Measurements from ENCODE around the gene MEF2D. TPM values are rescaled to one million over a fixed set of nuclear protein-coding genes. Genes with fewer than 3 reads are reported as not detected.

MEF2D gene
- total RNA-seq, 1 donor from 2014 or later, result 3.8 TPM

DNA sequence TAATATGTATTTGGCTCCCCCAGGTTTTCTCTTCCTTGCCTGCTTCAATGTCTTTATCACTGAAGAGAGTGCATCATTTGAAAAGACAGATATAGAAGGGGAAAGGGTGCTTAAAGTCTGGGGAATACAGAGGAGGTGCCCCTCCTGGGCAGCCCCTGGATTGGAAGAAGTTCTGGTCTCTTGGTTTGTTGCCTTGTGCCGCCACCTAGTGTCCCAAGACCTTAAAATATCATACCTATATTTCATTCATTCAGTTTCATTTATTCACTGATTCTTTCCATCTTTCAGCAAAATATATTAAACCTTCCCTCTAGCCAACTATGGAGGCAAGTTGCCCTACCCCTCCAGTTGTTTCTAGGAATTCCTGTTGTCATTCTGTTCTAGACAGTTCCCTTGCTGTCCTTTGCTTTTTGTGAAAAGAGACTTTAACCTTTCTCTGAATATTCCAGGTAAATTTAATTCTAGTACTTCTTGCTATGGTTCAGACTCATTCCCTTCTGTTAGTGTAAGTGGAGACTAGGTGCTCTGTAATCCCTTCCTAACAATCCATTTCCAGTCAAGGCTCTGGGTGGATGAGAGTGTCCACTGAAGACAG lies 56.1 kb downstream of the MEF2D start:
- no peak for DNase-seq (ENCODE audit: low read depth, low spot score)

DNA sequence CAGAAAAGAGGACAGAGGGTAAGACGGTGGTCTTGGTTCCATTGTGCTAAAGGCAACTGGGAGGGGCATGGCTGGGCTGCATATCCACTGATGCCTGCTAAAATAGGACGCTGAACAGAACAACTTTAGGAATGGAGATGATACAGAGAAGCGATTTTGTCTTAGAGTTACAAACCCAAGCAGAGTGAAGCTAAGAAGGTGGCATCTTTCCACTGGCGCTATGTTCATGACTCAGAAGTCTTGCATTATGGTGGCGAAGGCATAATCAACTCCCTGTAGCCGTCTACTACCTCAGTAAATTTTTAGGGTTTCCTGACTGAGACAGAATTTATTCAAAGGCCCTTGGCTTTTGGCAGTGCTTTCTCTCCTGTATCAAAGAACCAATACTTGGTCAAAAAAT lies 57.3 kb downstream of the MEF2D start:
- DNase-seq (ENCODE audit: low read depth, low spot score), result no peak

DNA sequence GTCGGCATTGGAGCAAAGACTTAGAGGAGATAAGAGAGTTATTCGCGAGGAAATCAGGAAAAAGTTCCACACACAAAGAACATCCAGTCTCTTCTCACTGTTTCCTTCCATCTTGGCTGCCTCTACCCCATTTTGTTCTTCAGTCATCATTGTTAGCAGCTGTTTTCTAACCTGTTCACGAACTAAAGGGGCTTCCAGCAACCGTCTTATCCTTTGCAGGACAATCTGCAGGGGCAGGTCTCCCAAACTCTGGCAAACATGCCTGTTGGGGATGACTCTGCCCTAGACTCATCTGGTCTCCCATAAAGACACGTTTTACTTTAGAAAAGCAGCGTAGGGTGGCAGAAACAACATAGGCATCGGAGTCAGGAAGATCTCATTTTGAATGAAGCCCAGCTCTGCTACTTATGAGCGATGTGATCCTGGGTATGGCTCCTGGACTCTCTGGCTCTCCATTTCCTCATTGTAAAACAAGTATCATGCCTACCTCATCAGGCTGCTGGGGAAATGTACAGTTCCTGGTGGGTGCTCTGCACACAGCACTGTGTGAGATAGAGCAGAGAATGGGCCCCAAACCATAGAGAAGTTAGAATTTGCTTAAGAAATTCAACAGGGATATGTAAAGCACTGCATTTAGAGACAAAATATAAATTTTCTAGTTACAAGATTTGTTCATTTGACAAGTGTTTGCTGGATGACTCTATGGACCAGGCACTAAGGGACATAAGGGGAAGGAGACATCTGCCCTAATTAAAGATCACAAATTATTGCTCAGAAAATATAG lies 59.7 kb downstream of the MEF2D start:
- no peak for DNase-seq (ENCODE audit: low read depth, low spot score)

DNA sequence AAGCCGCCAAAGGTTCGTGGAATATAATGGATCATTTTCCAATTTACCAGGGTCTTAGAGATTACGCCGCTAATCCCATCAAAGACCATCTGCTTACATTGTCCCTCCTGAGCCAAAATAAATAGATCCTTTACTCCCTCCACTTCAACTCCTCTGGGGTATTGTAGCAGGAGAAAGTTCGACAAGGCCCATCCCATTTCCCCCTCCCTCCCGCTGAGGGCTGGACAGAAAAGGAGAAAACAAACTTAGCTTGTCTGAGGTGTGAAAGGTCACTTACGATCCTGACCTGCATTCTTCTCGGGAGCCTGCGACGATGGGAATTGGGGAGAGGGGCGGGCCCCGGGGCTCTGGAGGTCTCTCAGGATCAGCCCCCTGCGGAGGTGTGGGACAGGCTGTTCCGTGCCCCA lies 60.8 kb downstream of the MEF2D start:
- no peak for DNase-seq (ENCODE audit: low read depth, low spot score)

DNA sequence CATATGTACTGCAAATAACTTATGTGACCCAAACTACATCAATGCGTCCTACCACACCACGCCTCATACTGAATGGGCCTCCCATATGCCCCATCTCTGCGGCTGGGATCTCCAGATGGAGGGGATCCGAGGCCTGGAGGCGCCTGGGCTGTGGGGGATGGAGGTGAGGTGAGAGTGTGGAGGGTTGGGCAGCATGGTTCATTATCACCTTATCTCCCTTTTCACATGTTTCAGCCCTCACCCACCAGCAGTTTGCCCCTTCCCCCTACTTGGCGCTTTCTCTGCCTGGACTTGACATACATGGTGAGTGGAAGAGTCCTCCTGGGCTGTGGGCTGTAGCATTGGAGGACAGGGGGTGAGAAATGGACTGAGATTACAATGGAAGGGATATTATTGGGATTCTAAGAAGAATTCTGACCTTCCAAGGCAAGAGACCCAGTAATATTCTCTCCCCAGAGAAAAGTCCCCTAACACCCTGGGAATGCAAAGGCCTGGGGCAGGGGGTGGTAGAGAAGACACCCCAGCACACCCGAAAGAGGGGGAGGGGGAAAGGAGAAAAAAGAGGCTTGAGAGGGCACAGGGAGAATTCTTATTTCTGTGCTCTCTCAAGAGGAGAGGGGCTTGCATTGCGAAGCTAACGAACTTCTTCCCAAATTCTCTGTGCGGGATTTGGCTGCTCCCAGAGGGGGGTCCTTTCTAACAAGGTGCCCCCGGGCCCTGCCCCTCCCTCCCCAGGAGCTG lies 61.4 kb downstream of the MEF2D start:
- DNase-seq (ENCODE audit: low read depth, low spot score), result no peak

DNA sequence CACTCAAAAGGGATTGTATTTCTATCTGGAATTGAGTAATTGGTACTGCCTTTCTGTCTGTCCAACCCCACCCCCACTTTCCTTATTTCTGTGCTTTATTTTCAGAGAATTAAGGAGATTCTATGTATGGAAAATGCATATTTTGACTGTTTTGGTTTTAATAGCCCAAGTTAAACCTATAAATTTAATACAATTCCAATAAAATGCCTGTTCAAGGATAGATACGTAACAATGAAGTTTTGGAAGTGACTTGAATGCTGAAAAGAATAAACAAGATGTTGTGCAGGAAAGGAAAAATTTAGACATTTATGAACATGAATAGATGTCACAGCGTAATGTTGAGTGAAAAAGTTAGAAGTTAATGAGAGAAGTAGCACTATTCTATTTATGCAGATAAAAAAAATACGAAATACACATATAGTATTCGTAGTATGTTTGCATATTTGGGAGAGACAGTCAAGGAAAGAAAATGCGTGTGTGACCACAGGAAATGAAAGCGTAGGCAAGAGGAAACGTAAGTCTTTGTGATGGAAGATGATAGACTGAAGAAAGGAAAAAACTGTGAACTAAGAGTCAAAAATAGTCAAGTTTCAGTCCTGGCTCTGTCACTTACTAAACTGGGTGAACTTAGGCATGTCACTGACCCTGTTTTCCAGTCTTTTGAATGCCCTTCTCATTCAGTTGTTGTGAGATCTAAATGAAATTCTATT lies 62.1 kb downstream of the MEF2D start:
- no peak for DNase-seq (ENCODE audit: low read depth, low spot score)

GRCh38 chr1:156437037-156437867 lies 63.3 kb downstream of the MEF2D start:
- DNase-seq (ENCODE audit: low read depth, low spot score), result no peak

DNA sequence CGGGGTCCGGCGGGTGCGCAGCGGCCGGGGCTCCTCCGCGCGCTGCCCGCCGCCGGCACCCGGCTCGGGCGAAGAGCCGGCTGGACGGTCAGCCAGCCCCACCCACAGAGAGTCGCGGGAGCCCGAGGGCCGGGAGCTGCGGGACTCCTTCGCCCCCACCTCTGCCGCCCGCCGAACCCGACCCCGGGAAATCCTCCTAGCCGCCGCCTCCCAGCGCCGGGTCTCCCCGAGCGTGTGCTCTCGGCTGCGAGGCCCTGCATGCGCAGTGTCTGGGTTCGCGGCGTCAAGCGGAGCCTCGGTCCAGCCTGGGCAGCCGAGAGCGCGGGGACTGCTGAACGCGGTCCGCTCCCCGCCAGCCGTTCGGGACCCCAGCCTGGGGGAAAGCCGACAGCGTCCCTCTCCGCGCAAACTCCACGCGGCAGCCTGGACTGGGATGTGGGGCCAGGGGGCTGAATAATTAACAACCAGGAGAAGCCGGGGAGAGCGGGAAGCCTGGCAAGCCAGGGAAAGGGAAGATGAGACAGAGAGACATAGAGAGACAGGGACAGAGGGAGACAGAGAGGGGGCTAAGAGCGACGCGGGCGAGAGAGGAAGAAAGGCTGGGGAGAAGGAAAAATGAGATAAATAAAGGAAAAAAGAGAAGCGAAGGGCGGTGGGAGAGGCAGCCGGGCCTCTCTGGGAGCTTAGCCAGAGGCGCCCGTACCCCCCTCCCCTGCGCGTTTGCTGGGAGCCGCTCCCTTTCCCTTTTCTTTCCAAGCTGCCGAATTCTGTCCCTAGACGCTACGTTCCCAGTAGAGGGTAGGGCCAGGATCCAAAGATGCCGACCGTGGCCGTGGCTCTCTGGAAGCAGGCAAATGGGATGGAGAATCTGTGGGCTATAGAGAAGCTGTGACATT lies 64.2 kb downstream of the MEF2D start:
- no peak for DNase-seq (ENCODE audit: low read depth, low spot score)

DNA sequence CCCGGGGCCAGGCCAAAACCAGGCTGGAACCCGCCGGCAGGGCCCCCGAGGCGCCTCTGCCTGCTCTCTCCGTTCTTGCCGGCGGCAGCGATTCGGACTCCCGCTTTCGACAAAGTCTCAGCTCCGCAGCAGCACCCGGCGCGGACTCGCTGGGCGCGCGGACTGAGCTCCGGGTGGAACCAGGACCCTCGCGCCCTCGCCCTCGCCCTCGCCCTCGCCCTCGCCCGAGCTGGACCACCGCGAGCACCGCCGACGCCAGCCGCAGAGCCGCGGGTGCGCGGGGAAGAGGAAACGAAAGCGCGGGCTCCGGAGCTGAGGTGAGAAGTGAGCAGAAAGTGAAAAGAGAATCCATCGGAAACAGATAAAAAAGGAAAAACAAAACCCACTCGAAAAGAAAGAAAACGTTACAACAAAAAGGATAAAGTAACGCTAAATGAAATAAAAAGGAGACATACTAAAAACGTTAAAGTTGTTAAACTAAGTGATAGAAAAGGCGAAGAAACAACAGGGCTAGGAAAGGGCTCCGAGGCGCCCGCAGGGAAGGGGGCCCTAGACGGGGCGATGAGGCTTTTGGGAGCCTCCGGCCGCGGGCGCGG lies 64.9 kb downstream of the MEF2D start:
- DNase-seq (ENCODE audit: low read depth, low spot score), result no peak

- no peak for DNase-seq (ENCODE audit: low read depth, low spot score)
These were observed 65.5 kb downstream of the MEF2D start for GRCh38 chr1:156434989-156435544.

DNA sequence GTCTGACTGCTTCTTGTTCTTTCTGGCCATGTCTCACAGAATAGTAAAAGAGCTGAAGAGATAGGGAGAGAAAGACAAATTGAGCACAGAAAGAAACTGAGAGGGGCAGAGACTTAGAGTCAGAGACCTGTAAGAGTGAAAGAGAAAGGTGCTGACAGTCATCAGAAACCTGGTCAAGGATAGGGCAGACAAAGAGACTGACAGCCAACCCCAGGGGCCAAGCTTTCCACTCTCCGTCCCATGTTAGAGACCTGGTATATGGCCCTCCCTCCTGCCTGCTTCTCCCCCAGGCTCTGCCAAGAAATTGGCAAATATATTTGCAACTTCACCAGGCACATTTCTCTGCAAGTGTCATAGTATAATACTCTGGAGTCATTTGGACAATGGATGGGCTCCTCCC lies 67.0 kb downstream of the MEF2D start:
- no peak for DNase-seq (ENCODE audit: low read depth, low spot score)

DNA sequence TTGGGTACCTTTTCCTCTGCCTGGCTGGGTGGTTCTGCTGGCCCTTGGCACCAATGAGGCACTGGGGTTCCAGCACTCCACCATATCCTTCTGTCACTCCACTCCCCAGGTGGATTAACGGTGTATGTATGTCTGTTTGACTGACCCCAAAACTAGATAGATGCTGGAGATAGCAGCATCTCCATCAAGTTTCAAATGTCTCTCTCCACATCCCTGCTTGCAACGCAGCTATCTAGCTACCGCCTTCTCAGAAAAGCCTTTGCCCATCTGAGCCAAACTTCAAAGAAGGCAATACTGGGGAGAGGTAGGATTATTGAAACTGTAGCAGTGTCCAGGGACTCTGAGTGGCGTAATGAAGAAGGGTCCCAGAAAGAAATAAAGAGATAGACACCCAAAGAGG lies 67.5 kb downstream of the MEF2D start:
- no peak for DNase-seq (ENCODE audit: low read depth, low spot score)

GRCh38 chr1:156432669-156433018 lies 67.9 kb downstream of the MEF2D start:
- no peak for DNase-seq (ENCODE audit: low read depth, low spot score)

DNA sequence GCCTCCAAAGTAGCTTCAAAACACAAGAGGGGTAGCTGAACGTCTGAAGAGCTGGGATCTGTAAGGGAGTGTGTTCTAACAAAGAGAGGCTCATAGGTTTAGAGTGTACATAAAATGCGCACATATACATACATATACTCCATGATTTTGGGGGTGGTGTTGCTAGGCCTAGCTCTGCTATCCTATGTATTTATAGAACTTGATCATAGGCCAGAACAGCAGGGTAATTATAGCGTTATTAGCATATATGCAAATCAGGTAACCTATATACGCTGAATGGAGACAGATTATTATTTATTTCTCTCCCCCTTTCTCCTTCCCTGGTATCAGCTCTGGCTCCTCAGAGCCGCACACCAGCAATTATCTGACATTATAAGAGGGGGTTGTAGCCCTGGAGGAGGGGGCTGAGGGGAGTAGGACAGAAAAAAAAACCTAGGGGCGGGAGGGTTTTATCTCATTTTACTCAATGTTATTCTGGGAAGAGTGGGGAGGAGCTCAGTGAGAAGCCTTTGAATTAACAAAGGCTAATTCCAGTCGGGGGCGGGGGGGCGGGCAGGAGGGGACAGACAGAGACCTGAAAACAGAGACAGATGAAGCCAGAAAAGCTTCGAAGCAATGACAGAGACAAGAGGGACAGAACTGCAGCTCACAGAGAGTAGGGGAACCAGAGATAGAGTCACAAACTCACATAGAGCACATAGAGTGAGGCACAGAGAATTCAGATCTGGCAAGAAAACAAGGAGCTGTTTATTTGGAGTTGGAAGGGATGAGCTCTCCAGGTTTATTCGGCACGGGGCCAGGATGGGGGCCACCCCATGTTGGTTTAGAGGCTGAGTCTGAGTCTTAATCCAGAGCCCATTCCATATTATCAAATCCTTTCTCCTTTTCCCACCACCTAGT lies 68.6 kb downstream of the MEF2D start:
- no peak for DNase-seq (ENCODE audit: low read depth, low spot score)

DNA sequence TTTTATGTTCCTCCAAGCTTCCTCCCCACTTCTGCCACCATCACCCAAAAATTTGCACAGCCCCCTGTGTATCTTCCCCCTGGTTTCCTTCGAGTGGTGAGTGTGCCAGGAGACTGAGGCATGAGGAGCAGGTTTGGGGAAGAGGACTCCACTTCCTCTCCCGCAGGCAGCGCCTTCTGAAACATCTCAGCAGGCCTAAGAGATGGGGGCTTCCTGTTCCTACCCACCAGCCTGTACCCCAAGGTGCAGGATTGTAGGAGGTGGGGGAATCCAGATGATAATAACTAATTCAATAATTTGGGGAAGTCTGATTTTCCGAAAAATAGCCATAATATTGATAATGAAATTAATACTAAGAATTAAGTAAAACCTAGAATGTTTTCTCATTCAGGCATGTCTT lies 69.2 kb downstream of the MEF2D start:
- DNase-seq (ENCODE audit: low read depth, low spot score), result no peak

DNA sequence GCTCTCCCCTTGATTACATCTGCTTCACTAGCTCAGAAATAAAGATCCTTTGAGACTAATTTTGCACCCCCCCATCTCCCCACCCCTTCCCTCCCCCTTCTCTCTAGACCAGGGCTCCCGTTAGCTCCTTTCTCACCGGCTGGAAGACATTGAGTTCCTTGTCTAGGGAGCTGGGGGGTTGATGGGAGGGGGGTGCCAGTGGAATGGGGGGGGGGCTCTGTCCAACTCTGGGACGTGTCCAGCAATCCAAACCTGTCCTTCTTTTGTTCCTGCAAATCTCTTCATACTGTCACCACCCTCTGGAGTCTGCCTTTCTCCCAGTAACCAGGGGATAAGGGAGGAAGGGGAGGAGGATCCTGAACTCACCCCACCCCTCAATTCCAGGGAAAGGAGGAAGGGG lies 69.7 kb downstream of the MEF2D start:
- no peak for DNase-seq (ENCODE audit: low read depth, low spot score)

GRCh38 chr1:156430303-156430702 lies 70.3 kb downstream of the MEF2D start:
- DNase-seq (ENCODE audit: low read depth, low spot score), result no peak

GRCh38 chr1:156429313-156430060 lies 71.1 kb downstream of the MEF2D start:
- no peak for DNase-seq (ENCODE audit: low read depth, low spot score)
